Aorta (tissue), 5 donors: ENCODE data around the gene CYSRT1. TPM values are rescaled to one million over a fixed set of nuclear protein-coding genes. Genes with fewer than 3 reads are reported as not detected.

Source experiments
- ATAC-seq: fragments of 200-7000 bp; cut with Tn5 transposase; one replicate; pipeline ENCODE4 v1.9.1; 2022; ENCODE audit warnings: moderate library complexity; ENCODE audit not compliant: low FRiP score
- DNase-seq, 2 donors: peaks; one replicate each; pipeline ENCODE4 v3.0.0-alpha.2; 2020
- H3K27ac ChIP-seq, 2 donors: one replicate each; pipeline ENCODE4 v1.5.1; 2013; ENCODE audit warnings: low read length in 2 of 2, mild to moderate bottlenecking in 2 of 2, moderate library complexity in 2 of 2, control low read depth in 1 of 2, inconsistent platforms in 1 of 2, low read depth in 1 of 2
- H3K27me3 ChIP-seq, 2 donors: one replicate each; pipeline ENCODE4 v1.6.1; 2013; ENCODE audit warnings: control low read depth in 1 of 2, low read length in 1 of 2, mild to moderate bottlenecking in 1 of 2, moderate library complexity in 1 of 2; ENCODE audit not compliant: insufficient read depth in 2 of 2, control insufficient read depth in 1 of 2
- H3K36me3 ChIP-seq, 2 donors: one replicate each; pipeline ENCODE4 v1.6.1; 2013; ENCODE audit warnings: control low read depth in 1 of 2, low read length in 1 of 2, mild to moderate bottlenecking in 1 of 2; ENCODE audit not compliant: insufficient read depth in 2 of 2, control insufficient read depth in 1 of 2
- H3K4me1 ChIP-seq, 2 donors: one replicate each; pipeline ENCODE4 v1.6.1; 2013; ENCODE audit warnings: low read length in 2 of 2, control low read depth in 1 of 2, mild to moderate bottlenecking in 1 of 2, moderate library complexity in 1 of 2; ENCODE audit not compliant: insufficient read depth in 2 of 2, control insufficient read depth in 1 of 2
- H3K4me3 ChIP-seq, 2 donors: one replicate each; pipeline ENCODE4 v1.5.1; 2013; ENCODE audit warnings: low read length in 2 of 2, control low read depth in 1 of 2, mild to moderate bottlenecking in 1 of 2
- H3K9me3 ChIP-seq: one replicate; pipeline ENCODE4 v1.6.1; 2013; ENCODE audit warnings: mild to moderate bottlenecking, low read length; ENCODE audit not compliant: control insufficient read depth
- WGBS, 2 donors: extraction: QIAGEN DNeasy Blood & Tissue Kit; methylation state at CpG; one replicate each; pipeline ENCODE4 v1.1.7; 2013; 5-methylcytosine and 5-hydroxymethylcytosine counted together
- intact Hi-C, 2 donors: fragments of 100-400 bp; cut with DNase I; formaldehyde crosslinking; loops; one replicate each; pipeline versions ENCODE4 v1.14.2 to v1.15.0; 2022
- polyA plus RNA-seq, 2 donors: library from polyadenylated mRNA; stranded (reverse); fragments of 200-250 nt; gene quantifications; one replicate each; pipeline ENCODE4 v1.2.3, GENCODE V29; 2013
- total RNA-seq, 2 donors: library from RNA; stranded (reverse); fragmentation: NEBNext Ultra II Directional; extraction: Animal tissue kit (Norgen Biotek cat#: 25700); gene quantifications; one replicate each; pipeline ENCODE4 v1.2.1, GENCODE V29; 2021
- donor health status: healthy with polysubstance abuse.
- donor health status: Bipolar disorder and iron deficiency.
- donor health status: DM: no; HTN: no; CAD: no.
- donor health status: DM: no; HTN: no; CAD: no.
- donor health status: DM: yes; HTN: yes; CAD: no.

CYSRT1 gene
- total and polyA plus RNA-seq, 4 donors: 1.1 TPM; not detected in 3

GRCh38 chr9:137243626-137244485, 18.9 kb downstream of the CYSRT1 start:
- DNase-seq (no peak), ATAC-seq (no peak)
- no peaks in the 10 kb centered on the region for H3K36me3 ChIP-seq
- H3K27me3 ChIP-seq: peaks cover 0 to 2% of the 10 kb centered on the region in 2 donors
- H3K4me1 ChIP-seq: no peaks in the 10 kb centered on the region
- no peak overlapping the region for H3K27ac ChIP-seq
- 69 to 72% methylated on average over 15 of the region's 15 CpGs for WGBS, 2 donors
- H3K4me3 ChIP-seq: no peak overlapping the region
- no peaks in the 10 kb centered on the region for H3K9me3 ChIP-seq
- intact Hi-C loops: no loop called here

- WGBS, 2 donors: 67 to 71% methylated on average over 36 of the region's 36 CpGs
- Histone ChIP-seq H3K9me3 (no peaks in the 10 kb centered on the region), H3K27me3 (peaks cover 0 to 2% of the 10 kb centered on the region in 2 donors), H3K4me3 (no peak overlapping the region), H3K36me3 (no peaks in the 10 kb centered on the region), H3K4me1 (no peaks in the 10 kb centered on the region), H3K27ac (no peak overlapping the region)
- intact Hi-C loops: no loop called here
- DNase-seq (no peak), ATAC-seq (no peak)
These were observed 19.8 kb downstream of the CYSRT1 start for GRCh38 chr9:137244486-137245449.

GRCh38 chr9:137245450-137246421, 20.8 kb downstream of the CYSRT1 start:
- intact Hi-C loops: no loop called here
- 90 to 91% methylated on average over 25 of the region's 25 CpGs for WGBS, 2 donors
- no peaks in the 10 kb centered on the region for H3K9me3 ChIP-seq
- H3K27me3 ChIP-seq: peaks cover 0 to 2% of the 10 kb centered on the region in 2 donors
- no peak for DNase-seq
- ATAC-seq: no peak
- H3K4me3 ChIP-seq: no peak overlapping the region
- no peaks in the 10 kb centered on the region for H3K36me3 ChIP-seq
- H3K4me1 ChIP-seq: no peaks in the 10 kb centered on the region
- H3K27ac ChIP-seq: no peak overlapping the region

- no peak for DNase-seq
- 65 to 76% methylated on average over 18 to 20 of the region's 20 CpGs for WGBS, 2 donors
- intact Hi-C loops: no loop called here
These were observed 22.4 kb downstream of the CYSRT1 start for GRCh38 chr9:137247135-137247915.

GRCh38 chr9:137247916-137248175, 22.9 kb downstream of the CYSRT1 start:
- Histone ChIP-seq H3K36me3 (no peaks in the 10 kb centered on the region), H3K4me1 (no peaks in the 10 kb centered on the region), H3K27me3 (no peaks in the 10 kb centered on the region), H3K9me3 (no peaks in the 10 kb centered on the region), H3K4me3 (no peak overlapping the region), H3K27ac (no peak overlapping the region)
- DNase-seq (no peak), ATAC-seq (no peak)
- WGBS, 2 donors: 88% methylated on average over 6 of the region's 6 CpGs
- intact Hi-C loops: no loop called here

More at GRCh38 chr9:137247135-137247915, 22.4 kb downstream of the CYSRT1 start:
- H3K4me3 ChIP-seq: no peak overlapping the region
- no peaks in the 10 kb centered on the region for H3K36me3 ChIP-seq
- no peaks in the 10 kb centered on the region for H3K4me1 ChIP-seq
- no peaks in the 10 kb centered on the region for H3K9me3 ChIP-seq
- ATAC-seq: no peak
- H3K27ac ChIP-seq: no peak overlapping the region
- no peaks in the 10 kb centered on the region for H3K27me3 ChIP-seq

GRCh38 chr9:137250329-137251193, 25.6 kb downstream of the CYSRT1 start:
- H3K9me3 ChIP-seq: no peaks in the 10 kb centered on the region
- 55% methylated on average over 17 to 18 of the region's 18 CpGs for WGBS, 2 donors
- H3K4me3 ChIP-seq: no peak overlapping the region
- H3K4me1 ChIP-seq: no peaks in the 10 kb centered on the region
- intact Hi-C loops: no loop called here
- H3K27me3 ChIP-seq: no peaks in the 10 kb centered on the region
- DNase-seq (no peak), ATAC-seq (no peak)
- H3K27ac ChIP-seq: no peak overlapping the region
- H3K36me3 ChIP-seq: no peaks in the 10 kb centered on the region

GRCh38 chr9:137251194-137251461, 26.2 kb downstream of the CYSRT1 start, which contains the start of gene STPG3:
TSS of gene STPG3 (plus strand) at chr9:137251286. CDS start at chr9:137251287, 1 bp downstream.
- Histone ChIP-seq H3K36me3 (no peaks in the 10 kb centered on the region), H3K9me3 (no peaks in the 10 kb centered on the region), H3K4me3 (no peak within 1 kb of the TSS), H3K27me3 (no peaks in the 10 kb centered on the region), H3K27ac (no peak within 1 kb of the TSS), H3K4me1 (no peaks in the 10 kb centered on the region)
- ATAC-seq (no peak), DNase-seq (no peak)
- 25 to 56% methylated on average over 2 to 4 of the region's 4 CpGs for WGBS, 2 donors
- intact Hi-C loops: no loop called here
